NCI-H82 treated with DMSO at 0.1 percent for 48 hours (cell line): ENCODE results near the gene MRPL21.

ENCODE experiments used
- DNase-seq: peaks from one replicate; lab custom pipeline; 2025; ENCODE audit not compliant: unreplicated experiment; lab: John Stamatoyannopoulos, UW

The MRPL21 gene

GRCh38 chr11:68935066-68935465, 31.4 kb upstream of the MRPL21 start:
- DNase-seq, result no peak

DNA sequence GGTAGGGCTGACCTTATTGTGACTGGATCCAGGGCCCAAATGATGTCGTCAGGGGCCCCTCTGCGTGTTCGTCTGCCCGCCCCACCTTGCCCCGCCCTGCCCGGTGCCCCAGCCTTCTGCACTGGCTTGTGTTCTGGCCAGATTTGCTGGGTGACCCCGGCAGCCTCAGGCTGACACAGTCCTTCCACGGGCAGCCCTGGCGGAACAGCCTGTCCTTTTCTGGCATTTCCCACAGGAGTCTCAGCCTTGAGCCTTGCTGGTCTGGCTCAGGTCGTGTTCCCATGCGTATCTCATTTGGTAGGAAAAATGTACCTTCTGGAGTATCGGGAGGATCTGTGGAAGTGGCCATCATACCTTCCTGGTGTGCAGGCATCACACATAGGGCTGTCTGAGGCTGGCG, 31.0 kb upstream of the MRPL21 start:
- DNase-seq, result no peak

- no peak for DNase-seq
These were observed 30.7 kb upstream of the MRPL21 start for GRCh38 chr11:68934321-68934645.

DNA sequence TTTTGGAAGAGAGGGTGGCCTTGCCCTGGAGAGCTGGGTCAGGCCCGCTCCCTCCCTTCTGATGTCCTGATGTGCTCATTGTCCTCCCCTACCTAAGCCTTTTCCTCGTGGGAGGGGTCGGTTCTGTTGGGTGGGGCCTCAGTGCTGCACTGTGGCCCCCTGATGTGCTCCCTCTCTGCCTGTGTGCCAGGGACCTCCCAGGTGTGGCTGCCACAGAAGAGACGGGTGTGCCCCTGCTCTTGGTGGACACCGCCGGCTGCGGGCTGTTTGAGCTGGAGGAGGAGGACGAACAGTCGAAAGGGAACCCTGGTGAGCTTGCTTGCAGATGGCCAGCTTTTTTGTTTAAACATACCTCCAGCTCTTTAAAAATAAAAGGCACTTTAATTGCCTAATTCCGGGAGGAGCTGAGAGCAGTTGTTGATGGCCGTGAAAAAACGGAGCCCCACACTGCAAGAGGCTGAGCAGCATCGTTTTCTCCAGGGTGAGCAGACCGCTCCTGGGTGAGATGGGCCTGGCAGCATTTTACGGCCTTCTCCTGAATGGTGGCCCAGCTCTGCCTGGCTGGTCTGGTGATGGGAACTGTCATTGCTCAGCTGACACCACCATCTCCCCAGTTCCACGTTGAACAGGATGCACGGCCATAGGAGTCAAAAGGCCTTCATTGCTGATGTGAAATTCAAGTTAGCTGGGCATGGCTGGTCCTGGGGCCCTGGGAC, 30.1 kb upstream of the MRPL21 start:
- no peak for DNase-seq

GRCh38 chr11:68932933-68933577, 29.4 kb upstream of the MRPL21 start:
- no peak for DNase-seq

GRCh38 chr11:68932358-68932757, 28.7 kb upstream of the MRPL21 start:
- DNase-seq, result no peak

- no peak for DNase-seq
These were observed 28.3 kb upstream of the MRPL21 start for GRCh38 chr11:68931911-68932310.

DNA sequence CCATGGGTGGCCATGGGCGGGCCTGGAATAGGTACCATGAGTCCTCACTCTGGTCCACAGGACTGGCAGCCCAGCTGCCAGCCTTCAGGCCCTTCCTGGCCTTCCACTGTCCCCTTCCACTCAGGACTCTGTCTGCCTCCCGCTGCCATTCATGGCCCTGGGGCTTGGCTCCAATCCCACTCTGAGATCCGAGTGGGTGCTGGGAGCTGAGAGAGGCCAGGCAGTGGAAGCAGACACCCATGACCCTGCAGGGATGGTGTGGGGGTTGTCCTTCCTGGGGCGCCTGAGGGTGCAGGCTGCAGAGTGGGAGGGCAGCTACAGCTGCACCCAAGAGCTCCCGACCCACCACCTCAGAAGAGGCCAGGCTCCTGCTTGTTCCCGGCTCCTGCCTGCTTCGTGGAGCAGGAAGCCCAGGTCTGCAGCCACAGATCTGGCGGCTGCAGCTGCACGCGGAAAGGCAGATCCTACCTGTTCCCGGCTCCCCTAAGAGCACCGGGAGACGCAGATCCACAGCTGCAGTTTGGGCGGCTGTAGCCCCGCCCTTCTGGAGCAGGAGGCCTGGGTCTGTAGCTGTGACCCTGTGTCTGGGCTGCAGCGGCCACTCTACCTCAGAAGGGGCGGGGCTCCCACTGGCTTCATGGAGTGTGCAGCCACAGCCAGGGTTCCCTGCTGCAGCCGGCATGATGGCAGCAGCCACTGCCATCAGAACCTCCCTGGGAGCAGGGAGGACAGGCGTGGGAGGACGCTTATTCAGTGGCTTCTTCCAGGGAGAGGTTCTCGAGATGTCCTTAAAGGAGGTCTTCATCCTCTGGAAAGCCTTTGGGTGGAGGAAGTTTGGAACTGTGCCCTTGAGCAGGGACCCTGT, 27.6 kb upstream of the MRPL21 start:
- DNase-seq, result no peak

DNA sequence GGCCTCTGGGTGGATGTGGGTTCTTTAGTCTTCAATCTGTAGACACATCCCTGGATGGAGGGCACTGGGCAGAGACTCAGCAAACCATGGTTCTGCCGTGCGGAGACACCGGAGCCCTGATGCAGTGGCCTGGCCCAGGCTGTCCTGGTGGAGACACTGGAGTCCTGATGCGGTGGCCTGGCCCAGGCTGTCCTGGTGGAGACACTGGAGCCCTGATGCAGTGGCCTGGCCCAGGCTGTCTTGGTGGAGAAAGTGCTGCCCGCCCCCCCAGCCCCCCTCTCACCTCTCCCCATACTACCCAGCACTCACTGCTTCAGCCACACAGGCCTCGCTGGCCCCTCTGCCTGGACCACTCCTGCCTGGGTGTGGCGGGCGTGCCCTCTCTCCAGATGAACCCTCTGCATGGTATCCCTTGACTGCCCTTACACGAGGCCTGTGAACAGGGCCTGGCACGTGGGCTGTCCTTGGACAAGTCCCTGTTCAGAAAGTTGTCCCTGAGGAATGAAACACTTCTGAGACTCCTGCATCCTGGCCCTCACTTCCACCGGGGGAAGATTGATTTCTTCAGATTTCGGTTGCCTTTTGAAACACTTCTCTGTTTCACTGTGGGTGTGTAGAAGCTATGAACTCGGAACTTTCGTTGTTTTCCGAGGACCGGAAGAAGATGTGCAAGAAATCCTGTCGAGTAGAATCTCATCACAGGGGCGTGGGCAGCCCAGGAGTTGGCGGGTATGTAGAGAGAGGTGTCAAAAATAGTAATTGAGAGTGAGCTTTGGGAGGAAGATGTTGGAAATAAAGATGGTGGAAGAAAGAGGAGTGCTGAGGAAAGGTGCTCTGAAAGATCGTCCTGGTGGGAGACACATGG, 26.3 kb upstream of the MRPL21 start:
- DNase-seq, result no peak

DNA sequence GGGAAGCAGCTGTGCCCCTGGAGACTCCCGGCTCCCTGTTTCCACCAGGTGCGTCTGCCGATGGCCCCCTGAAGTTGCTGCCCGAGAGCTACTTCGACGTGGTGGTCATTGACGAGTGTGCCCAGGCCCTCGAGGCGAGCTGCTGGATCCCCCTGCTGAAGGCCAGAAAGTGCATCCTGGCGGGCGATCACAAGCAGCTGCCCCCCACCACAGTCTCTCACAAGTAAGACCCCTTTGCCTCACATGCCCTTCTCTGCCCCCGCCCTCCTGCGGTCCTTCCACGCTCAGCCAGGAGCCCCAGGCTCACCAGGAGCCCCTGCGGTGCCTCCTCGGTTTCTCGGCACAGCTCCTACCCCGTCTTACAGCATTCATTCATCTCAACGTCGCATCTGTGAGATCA, 25.5 kb upstream of the MRPL21 start:
- no peak for DNase-seq

GRCh38 chr11:68928136-68928880, 24.7 kb upstream of the MRPL21 start:
- no peak for DNase-seq

DNA sequence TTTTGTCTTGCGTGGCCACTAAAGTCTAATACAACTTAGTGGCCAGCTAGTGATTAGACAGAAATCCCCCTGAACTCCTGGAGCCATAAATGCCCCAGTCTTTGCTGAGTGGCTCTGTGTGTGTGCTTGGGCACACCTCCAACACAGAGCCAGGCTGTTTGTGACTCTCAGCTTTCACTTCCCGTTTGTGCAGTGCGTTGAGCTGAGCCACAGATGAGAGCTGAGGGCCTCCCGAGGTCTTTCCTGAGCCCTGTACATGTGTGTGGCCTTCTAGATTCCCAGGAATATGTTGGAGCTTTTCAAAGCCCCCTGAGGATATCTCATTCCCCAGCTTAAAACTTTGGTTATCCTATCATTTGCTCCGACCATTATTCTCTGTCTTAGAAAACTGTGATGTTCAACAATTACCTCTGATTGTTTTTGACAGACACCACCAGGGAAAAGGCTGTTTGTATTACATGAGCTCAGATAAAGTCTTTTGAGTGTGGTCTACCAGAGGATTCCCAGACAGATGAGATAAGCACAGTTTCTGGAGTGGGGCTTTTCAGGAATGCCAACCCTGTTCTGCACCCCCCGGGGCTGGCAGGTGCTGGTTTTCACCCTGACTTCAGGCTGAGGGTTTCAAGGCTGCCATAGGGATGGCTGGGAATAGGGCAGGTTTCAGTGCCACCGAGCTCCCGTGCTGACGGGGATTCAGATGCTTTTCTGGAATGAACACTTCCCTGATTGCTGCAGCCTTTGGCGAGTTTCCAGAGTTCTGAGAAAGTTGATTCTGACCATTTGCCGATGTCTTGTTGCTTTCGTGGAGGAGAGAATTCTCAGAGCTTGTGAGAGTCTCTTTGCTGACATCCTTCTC, 23.9 kb upstream of the MRPL21 start:
- no peak for DNase-seq

- no peak for DNase-seq
These were observed 22.0 kb upstream of the MRPL21 start for GRCh38 chr11:68925611-68926010.

DNA sequence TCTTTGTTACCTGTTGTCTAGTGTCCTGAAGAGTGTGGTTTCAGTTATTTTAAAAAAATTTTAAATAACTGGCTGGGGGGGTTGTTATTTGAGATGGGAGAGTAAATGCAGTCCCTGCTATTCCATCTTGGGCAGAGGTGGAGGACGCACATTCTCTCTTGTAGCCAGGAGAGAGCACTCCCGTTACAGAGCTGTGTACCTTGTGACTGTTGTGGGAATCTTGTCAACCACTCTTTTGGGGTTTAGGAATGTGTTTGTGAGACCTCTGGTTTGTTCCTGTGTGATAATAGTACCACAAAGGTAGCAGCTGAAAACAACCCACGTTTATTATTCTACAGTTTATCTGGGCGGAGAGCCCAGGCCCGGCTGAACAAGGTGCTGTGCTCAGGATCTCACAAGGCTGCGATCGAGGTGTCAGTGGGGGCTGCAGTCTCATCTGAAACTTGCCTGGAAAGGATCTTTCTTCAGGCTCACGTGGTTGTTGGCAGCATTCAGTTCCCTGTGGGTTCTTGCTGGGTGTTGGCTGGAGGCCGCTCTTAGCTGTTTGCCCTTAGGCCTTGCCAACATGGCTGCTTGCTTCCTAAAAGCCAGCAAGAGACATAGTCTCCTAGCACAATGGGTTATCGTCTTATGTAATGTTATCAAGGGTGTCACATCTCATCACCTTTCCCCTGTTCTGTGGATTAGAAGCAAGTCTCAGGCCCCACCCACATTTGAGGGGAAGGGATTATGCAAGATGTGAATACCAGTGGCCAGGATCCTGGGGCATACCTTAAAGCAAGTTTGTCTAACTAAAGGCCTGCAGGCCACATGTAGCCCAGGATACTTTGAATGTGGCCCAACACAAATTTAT, 20.7 kb upstream of the MRPL21 start:
- DNase-seq, result no peak

GRCh38 chr11:68923614-68924013, 20.0 kb upstream of the MRPL21 start:
- no peak for DNase-seq

- no peak for DNase-seq
These were observed 12.8 kb upstream of the MRPL21 start for GRCh38 chr11:68916439-68916838.

DNA sequence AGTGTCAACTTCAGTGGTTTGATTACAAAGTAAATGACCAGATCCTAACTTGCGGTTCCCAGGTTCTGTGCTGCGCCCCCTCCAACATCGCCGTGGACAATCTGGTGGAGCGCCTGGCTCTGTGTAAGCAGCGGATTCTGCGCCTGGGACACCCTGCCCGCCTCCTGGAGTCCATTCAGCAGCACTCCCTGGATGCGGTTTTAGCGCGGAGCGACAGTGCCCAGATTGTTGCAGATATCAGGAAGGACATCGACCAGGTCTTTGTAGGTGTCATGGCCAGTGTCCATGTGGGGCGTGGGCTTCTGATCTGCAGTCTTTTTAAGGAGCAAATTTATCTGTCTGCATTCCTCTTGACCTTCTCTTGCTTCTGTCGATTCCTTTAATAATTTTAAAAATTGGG, 11.1 kb upstream of the MRPL21 start:
- DNase-seq, result no peak

DNA sequence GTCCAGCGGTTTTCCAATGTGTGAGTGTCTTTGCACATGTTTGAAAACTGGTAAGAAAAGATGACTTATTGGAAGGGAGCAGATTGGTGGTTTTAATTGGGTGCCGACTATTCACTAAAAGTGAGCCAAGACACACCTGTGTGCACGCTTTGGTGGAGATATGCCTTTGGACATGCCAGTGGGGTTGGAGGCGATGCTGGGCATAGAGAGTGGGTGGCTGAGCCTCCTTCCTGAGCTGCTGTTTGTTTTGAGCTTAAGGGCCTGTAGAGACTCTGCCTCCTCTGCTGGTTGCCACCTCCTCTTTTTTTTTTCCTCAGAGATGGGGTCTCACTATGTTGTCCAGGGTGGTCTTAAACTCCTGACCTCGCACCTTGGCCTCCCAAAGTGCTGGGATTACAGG, 9.6 kb upstream of the MRPL21 start:
- DNase-seq, result no peak

DNA sequence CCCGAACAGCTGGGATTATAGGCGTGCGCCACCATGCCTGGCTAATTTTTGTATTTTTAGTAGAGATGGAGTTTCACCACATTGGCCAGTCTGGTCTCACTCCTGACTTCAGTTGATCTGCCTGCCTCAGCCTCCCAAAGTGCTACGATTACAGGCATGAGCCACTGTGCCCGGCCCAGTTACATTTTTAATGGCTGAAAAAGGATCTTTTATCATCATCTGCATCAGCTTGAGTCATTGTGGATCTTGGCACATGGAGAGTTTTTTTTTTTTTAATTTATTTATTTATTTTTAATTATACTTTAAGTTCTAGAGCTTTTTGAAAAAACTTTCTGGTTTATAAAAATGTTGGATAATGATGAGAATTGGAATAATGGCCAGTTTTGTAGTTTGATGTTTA, 8.6 kb upstream of the MRPL21 start:
- DNase-seq, result no peak
